C4-2B (cell line): Measurements from ENCODE around the gene SSBP2.
"Not testable (repeated sequence)": the region's sequence is repeated elsewhere in the genome, so short reads cannot be mapped to it uniquely, and the experiment has no call there.

ENCODE experiments used
- H3K27ac ChIP-seq: fragments of 450-650 bp; 2 replicates; pipeline ENCODE4 v1.5.1; 2017
- ZFX ChIP-seq: fragments of 450-650 bp; IDR thresholded peaks from 2 replicates; pipeline ENCODE4 v1.6.1; 2017
- TF ChIP-seq, protein P1 (sequence below): fragments of 450-650 bp; conservative IDR thresholded peaks from 2 replicates; pipeline ENCODE4 v1.5.1; 2017; ENCODE audit warnings: mild to moderate bottlenecking

SSBP2 gene

DNA sequence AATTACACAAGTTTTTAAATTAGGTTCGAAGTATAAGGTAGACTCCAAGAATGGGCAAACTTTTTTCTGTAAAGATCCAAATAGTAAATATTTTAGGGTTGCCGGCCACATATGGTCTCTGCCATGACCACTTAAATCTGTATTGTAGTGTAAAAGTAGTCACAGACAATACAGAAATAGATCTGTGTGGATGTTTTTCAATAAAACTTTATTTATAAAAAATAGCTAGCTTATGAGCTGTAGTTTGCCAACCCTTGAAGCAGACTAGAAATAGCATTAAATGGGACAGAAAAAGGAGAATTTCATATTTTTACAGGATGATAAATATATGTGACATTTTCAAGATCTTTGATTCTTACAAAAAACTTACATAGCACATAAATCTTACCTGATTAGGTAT, 262.0 kb downstream of the SSBP2 start:
- TF ChIP-seq, protein P1, sequence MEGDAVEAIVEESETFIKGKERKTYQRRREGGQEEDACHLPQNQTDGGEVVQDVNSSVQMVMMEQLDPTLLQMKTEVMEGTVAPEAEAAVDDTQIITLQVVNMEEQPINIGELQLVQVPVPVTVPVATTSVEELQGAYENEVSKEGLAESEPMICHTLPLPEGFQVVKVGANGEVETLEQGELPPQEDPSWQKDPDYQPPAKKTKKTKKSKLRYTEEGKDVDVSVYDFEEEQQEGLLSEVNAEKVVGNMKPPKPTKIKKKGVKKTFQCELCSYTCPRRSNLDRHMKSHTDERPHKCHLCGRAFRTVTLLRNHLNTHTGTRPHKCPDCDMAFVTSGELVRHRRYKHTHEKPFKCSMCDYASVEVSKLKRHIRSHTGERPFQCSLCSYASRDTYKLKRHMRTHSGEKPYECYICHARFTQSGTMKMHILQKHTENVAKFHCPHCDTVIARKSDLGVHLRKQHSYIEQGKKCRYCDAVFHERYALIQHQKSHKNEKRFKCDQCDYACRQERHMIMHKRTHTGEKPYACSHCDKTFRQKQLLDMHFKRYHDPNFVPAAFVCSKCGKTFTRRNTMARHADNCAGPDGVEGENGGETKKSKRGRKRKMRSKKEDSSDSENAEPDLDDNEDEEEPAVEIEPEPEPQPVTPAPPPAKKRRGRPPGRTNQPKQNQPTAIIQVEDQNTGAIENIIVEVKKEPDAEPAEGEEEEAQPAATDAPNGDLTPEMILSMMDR: no peak
- no peak for TF ChIP-seq ZFX
- H3K27ac ChIP-seq: no peak overlapping the region

DNA sequence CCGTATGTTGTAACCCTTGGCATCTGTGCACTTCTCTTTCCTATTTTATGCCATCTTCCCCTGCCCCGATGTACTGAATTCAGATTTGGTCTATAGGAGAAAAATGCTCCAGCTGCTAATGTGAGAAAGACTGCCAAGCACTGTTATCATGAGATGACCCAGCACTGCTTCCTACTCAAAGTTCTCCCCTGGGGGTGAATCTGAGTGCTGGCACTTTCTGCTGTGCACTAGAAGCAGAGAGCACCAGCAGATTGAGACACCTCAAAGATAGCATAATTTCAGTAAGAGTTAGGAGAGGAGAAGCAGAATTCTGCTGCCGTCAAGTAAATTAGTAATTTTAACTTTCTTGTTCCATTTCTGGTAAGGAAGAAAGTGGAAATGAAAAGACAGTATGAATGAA, 264.2 kb downstream of the SSBP2 start:
- H3K27ac ChIP-seq: no peak overlapping the region
- TF ChIP-seq ZFX: no peak
- TF ChIP-seq, protein P1: no peak

DNA sequence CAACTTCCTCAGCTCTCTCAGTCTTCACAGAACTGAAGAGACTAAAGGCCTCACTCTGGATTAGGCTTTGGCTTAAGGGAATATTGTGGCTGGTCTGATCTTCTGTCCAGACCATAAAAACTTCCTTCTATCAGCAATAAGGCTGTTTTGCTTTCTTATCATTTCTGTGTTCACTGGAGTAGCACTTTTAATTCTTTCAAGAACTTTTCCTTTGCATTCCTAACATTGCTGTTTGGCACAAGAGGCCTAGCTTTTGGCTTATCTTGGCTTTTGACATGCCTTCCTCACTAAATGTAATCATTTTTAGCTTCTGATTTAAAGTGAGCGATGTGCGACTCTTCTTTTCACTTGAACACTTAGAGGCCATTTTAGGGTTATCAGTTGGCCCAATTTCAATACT, 268.3 kb downstream of the SSBP2 start:
- no peak overlapping the region for H3K27ac ChIP-seq
- TF ChIP-seq, protein P1: no peak
- TF ChIP-seq ZFX: no peak

DNA sequence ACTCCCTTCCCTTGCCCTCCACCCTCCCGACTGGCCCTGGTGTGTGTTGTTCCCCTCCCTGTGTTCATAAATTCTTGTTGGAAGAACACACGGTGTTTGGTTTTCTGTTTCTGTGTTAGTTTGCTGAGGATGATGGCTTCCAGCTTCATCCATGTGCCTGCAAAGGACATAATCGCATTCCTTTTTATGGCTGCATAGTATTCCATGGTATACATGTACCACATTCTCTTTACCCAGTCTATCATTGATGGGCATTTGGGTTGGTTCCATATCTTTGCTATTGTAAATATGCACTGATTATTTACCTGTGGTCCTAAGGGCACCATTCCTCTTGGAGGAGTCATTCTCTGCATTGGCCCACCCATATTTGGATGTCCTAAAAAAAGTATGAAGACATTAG, 277.5 kb downstream of the SSBP2 start:
- not testable (repeated sequence) for H3K27ac ChIP-seq

DNA sequence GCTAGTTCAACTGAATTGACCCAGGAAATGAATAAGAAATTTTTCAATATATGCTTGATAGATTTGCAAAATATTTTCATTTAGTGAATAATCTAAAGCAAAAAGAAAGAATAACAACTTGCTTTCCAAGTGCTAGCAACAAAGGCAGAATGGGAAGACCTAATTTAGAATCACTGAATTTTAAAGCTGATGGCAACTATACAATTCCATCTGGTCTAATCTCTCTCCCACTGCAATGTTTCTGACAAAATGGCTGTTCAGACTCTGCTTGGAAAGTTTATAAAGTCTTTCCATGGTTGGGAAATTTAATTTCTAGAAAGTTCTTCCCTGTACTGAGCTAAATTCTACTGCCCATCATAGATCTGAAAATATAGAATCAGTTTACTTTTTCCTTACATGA, 281.2 kb downstream of the SSBP2 start:
- no peak for TF ChIP-seq ZFX
- TF ChIP-seq, protein P1: no peak
- H3K27ac ChIP-seq: no peak overlapping the region

DNA sequence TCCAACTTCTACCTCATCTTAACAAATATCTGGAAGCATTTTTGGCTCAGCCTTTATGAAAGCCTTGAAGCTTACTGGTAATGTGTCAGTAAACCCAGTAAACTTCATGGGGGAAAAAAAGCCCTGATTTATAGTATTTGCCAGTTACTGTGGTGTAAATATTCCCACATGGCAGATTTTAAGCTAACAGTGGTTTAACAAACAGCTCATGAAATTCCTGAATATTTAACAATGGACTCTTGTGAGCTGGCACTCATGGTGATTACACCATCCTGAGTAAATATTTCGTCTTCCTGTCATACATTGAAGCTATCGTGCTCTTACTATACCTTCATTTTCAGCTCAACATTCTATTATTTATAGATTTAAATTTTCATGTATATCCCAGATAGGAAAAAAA, 300.0 kb downstream of the SSBP2 start:
- no peak for TF ChIP-seq ZFX
- TF ChIP-seq, protein P1: no peak

DNA sequence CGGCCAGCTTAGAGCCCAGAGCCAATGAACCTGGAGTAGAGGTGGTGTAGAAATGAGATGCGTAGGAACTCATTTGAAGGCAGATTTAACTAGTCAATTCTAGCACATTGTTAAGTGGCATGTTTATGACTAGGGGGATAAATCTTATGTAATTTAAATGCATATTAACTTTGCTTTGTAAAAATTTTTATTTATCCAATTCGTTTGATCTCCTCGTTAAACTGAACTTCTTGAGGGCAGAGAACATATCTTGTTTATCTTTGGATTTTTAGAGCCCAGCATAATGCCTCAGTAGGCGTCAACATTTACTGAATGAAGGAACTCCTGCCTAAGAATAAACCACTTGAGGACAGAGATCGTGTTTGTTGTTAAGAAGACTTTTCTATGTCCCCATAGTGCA, 315.9 kb downstream of the SSBP2 start:
- TF ChIP-seq, protein P1: no peak
- H3K27ac ChIP-seq: no peak overlapping the region

More for the DNA sequence above, 300.0 kb downstream of the SSBP2 start:
- no peak overlapping the region for H3K27ac ChIP-seq

DNA sequence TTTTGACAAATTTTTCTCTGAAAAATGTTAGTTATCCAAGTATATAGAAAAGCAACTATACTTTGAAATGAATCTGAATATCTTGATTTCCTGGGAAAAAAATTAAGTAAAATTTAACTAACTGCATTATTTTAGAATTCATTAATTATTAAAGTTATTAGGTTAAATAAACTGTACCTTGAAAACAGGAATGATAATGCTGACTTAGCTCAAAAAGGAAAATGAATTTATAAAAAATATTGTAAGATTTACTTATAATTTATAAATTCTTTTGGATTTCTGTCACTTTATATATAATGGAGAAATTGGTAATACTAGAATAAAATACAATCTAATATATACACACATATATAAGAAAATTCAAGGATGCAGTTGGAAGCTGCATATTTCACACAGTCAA, 320.9 kb downstream of the SSBP2 start:
- TF ChIP-seq ZFX: no peak
- TF ChIP-seq, protein P1: no peak
- H3K27ac ChIP-seq: no peak overlapping the region
